K562 (cell line): ENCODE results near the gene MT4. TPM values are rescaled to one million over a fixed set of nuclear protein-coding genes. Genes with fewer than 3 reads are reported as not detected.

ENCODE experiments used
- ATAC-seq: fragments of 200-7000 bp; cut with Tn5 transposase; 3 replicates; pipeline ENCODE4 v1.9.1; 2020; ENCODE audit warnings: moderate library complexity
- BruUV-seq: library from RNA; stranded (reverse); fragments of 400-500 nt; replicated peaks from 2 replicates; lab custom pipeline; 2021; lab: Mats Ljungman, UMichigan
- CTCF ChIA-PET: fragments of 300-600 bp; formaldehyde crosslinking; extraction: SDS; loops from one replicate; lab custom pipeline; 2021; ENCODE audit warnings: low intra/inter-chr PET ratio; lab: Yijun Ruan, JAX
- POLR2A ChIA-PET: fragments of 300-600, 350-650 bp; sonication (Branson Sonifier 250); formaldehyde crosslinking; extraction: SDS; loops from one replicate; lab custom pipeline; 2021; ENCODE audit warnings: antibody characterized with exemption, inconsistent platforms; lab: Yijun Ruan, JAX
- DNase-seq, 4 experiments: peaks; one replicate each; pipeline versions ENCODE4 v3.0.0 to v3.0.0-alpha.2; 2011 to 2018; ENCODE audit warnings: low spot score in 3 of 4, mixed read lengths in 3 of 4; ENCODE audit errors: extremely low read depth in 1 of 4
- FAIRE-seq: peaks from 2 replicates; lab custom pipeline; 2011; peaks lifted over from hg19 to GRCh38; lab: Jason Lieb, UNC
- H2AFZ ChIP-seq: 2 replicates; pipeline ENCODE4 v1.6.0; 2011; ENCODE audit warnings: low read depth, low read length, control low read depth, inconsistent platforms
- H3K27ac ChIP-seq: fragments of 200-600 bp; 3 replicates; pipeline ENCODE4 v1.8.0; 2011; ENCODE audit warnings: low read depth, mild to moderate bottlenecking, control low read depth, inconsistent platforms, low read length, moderate library complexity, mixed read lengths; ENCODE audit errors: extremely low read depth
- H3K27me3 ChIP-seq, 2 experiments: fragments of 300-600 bp in 1 of 2; 2 replicates in 1 of 2; 3 replicates in 1 of 2; pipeline versions ENCODE4 v1.6.0 to v1.8.0; 2011; ENCODE audit warnings: inconsistent platforms in 2 of 2, low read length in 2 of 2, mild to moderate bottlenecking in 1 of 2, mixed read lengths in 1 of 2, moderate library complexity in 1 of 2; ENCODE audit not compliant: control insufficient read depth in 2 of 2, insufficient read depth in 2 of 2
- H3K36me3 ChIP-seq: fragments of 300-600 bp; 3 replicates; pipeline ENCODE4 v1.8.0; 2011; ENCODE audit warnings: mild to moderate bottlenecking, low read length, inconsistent platforms; ENCODE audit not compliant: control insufficient read depth, insufficient read depth
- H3K4me1 ChIP-seq, 2 experiments: fragments of 200-600 bp in 1 of 2; replicated peaks in 1 of 2; 2 replicates in 1 of 2; 3 replicates in 1 of 2; pipeline versions ENCODE4 v1.5.1 to v1.8.0; 2011; ENCODE audit warnings: inconsistent platforms in 2 of 2, low read length in 2 of 2, mild to moderate bottlenecking in 1 of 2, mixed read lengths in 1 of 2, moderate library complexity in 1 of 2; ENCODE audit not compliant: control insufficient read depth in 2 of 2, insufficient read depth in 2 of 2
- H3K4me2 ChIP-seq: 2 replicates; pipeline ENCODE4 v1.6.1; 2011; ENCODE audit warnings: low read length, control low read depth, inconsistent platforms, mixed read lengths; ENCODE audit not compliant: insufficient read depth
- H3K4me3 ChIP-seq: fragments of 200-600 bp; sonication (generic), shearing (Covaris generic); 2 replicates; pipeline ENCODE4 v1.5.1; 2016; ENCODE audit warnings: control low read depth, inconsistent platforms
- H3K79me2 ChIP-seq: fragments of 200-600 bp; 3 replicates; pipeline ENCODE4 v1.8.0; 2011; ENCODE audit warnings: low read length, inconsistent platforms; ENCODE audit not compliant: control insufficient read depth, insufficient read depth
- H3K9ac ChIP-seq, 2 experiments: 2 replicates each; pipeline versions ENCODE4 v1.6.0 to v1.6.1; 2011; ENCODE audit warnings: low read depth in 2 of 2, low read length in 2 of 2, control low read depth in 1 of 2, inconsistent platforms in 1 of 2, mild to moderate bottlenecking in 1 of 2, mixed read lengths in 1 of 2; ENCODE audit not compliant: insufficient read depth in 1 of 2
- H3K9me1 ChIP-seq: one replicate; pipeline ENCODE4 v1.6.0; 2011; ENCODE audit warnings: inconsistent platforms, mild to moderate bottlenecking, low read length, moderate library complexity; ENCODE audit not compliant: control insufficient read depth, insufficient read depth
- H3K9me3 ChIP-seq: replicated peaks from 2 replicates; pipeline ENCODE4 v1.5.1; 2011; ENCODE audit warnings: low read depth, low read length, inconsistent platforms; ENCODE audit not compliant: control insufficient read depth, insufficient read depth
- H4K20me1 ChIP-seq: replicated peaks from 2 replicates; pipeline ENCODE4 v1.6.1; 2011; ENCODE audit warnings: low read length, inconsistent platforms, mixed read lengths; ENCODE audit not compliant: control insufficient read depth, insufficient read depth
- ATF7 ChIP-seq: fragments of 450-650 bp; IDR thresholded peaks from 2 replicates; pipeline ENCODE4 v1.7.1; 2014; ENCODE audit warnings: mild to moderate bottlenecking, moderate library complexity
- CBFB ChIP-seq: sonication (generic); formaldehyde crosslinking; IDR thresholded peaks from 2 replicates; pipeline ENCODE4 v1.4.0; 2020; ENCODE audit warnings: mild to moderate bottlenecking, missing genetic modification reagents
- ETV1 ChIP-seq: fragments of 450-650 bp; conservative IDR thresholded peaks from 2 replicates; pipeline ENCODE4 v1.6.1; 2016; ENCODE audit warnings: missing genetic modification characterization, control low read depth, low read depth, missing compliant biosample characterization
- HDGF ChIP-seq: fragments of 450-650 bp; IDR thresholded peaks from 2 replicates; pipeline ENCODE4 v1.6.1; 2016
- HLTF ChIP-seq: fragments of 450-650 bp; IDR thresholded peaks from 2 replicates; pipeline ENCODE4 v1.6.1; 2016
- KAT7 ChIP-seq: sonication (generic); formaldehyde crosslinking; IDR thresholded peaks from 2 replicates; pipeline ENCODE4 v1.8.0; 2022; ENCODE audit warnings: missing genetic modification reagents, mild to moderate bottlenecking, borderline replicate concordance
- KHSRP ChIP-seq: fragments of 450-650 bp; IDR thresholded peaks from 2 replicates; pipeline ENCODE4 v1.6.1; 2017
- L3MBTL2 ChIP-seq: fragments of 450-650 bp; IDR thresholded peaks from 2 replicates; pipeline ENCODE4 v1.6.1; 2016; ENCODE audit warnings: mild to moderate bottlenecking, moderate library complexity
- MXD1 ChIP-seq: fragments of 250-450 bp; sonication (Bioruptor Pico); IDR thresholded peaks from 2 replicates; pipeline ENCODE4 v1.8.0; 2021; ENCODE audit warnings: borderline replicate concordance, mild to moderate bottlenecking, moderate library complexity; ENCODE audit not compliant: poor library complexity, severe bottlenecking
- NFYB ChIP-seq: IDR thresholded peaks from 2 replicates; pipeline ENCODE4 v1.6.1; 2011; ENCODE audit warnings: mild to moderate bottlenecking, moderate library complexity; ENCODE audit not compliant: insufficient read length; ENCODE audit errors: extremely low read depth
- POLR2AphosphoS2 ChIP-seq: IDR thresholded peaks from 2 replicates; pipeline ENCODE4 v1.6.1; 2012; ENCODE audit warnings: low read length, improper control_type of control experiment
- RBBP5 ChIP-seq: fragments of 200-600 bp; sonication (generic); IDR thresholded peaks from 2 replicates; pipeline ENCODE4 v1.6.1; 2012; ENCODE audit warnings: borderline replicate concordance, mild to moderate bottlenecking, low read length, control low read depth, inconsistent platforms; ENCODE audit not compliant: insufficient read depth, poor library complexity, severe bottlenecking
- SREBF1 ChIP-seq: fragments of 150-350 bp; IDR thresholded peaks from 2 replicates; pipeline ENCODE4 v1.6.1; 2014; ENCODE audit warnings: antibody characterized with exemption, low read depth, low read length, borderline replicate concordance
- ZBTB17 ChIP-seq: fragments of 450-650 bp; formaldehyde crosslinking; IDR thresholded peaks from 2 replicates; pipeline ENCODE4 v1.4.0; 2020; ENCODE audit warnings: mild to moderate bottlenecking
- ZC3H11A ChIP-seq: IDR thresholded peaks from 2 replicates; pipeline ENCODE4 v1.6.1; 2012; ENCODE audit warnings: low read depth, low read length, improper control_type of control experiment
- ZNF184 ChIP-seq: sonication (generic); formaldehyde crosslinking; IDR thresholded peaks from 2 replicates; pipeline ENCODE4 v1.5.0; 2020; ENCODE audit warnings: missing genetic modification reagents
- ZNF232 ChIP-seq: sonication (generic); formaldehyde crosslinking; IDR thresholded peaks from 2 replicates; pipeline ENCODE4 v1.8.0; 2022; ENCODE audit warnings: mild to moderate bottlenecking, missing genetic modification reagents
- ZNF780A ChIP-seq: fragments of 250-450 bp; sonication (Bioruptor Pico); IDR thresholded peaks from 2 replicates; pipeline ENCODE4 v1.5.0; 2021; ENCODE audit warnings: mild to moderate bottlenecking
- WGBS: fragments of 100-300 bp; shearing (Covaris generic); methylation state at CpG from one replicate; pipeline ENCODE4 v1.1.6; 2016; ENCODE audit warnings: low coverage, mixed read lengths; ENCODE audit not compliant: insufficient coverage; ENCODE audit errors: missing lambda C conversion rate; 5-methylcytosine and 5-hydroxymethylcytosine counted together
- in situ Hi-C: fragments of 300-500 bp; cut with MboI; formaldehyde crosslinking; loops from 4 replicates; pipeline ENCODE4 v1.15.0; 2018; ENCODE audit warnings: inconsistent platforms, mixed read lengths
- intact Hi-C: fragments of 100-400 bp; cut with micrococcal nuclease; formaldehyde crosslinking; loops from 2 replicates; pipeline ENCODE4 v1.14.2; 2022
- polyA plus RNA-seq, 8 experiments: library from polyadenylated mRNA; depleted of rRNA in 4 of 8; stranded (reverse) in 5 of 8; unstranded in 3 of 8; fragments of >200 nt; fragmentation: Nextera tagmentation in 2 of 8; fragmentation: Illumina TruSeq in 1 of 8; extraction: Ambion mirVana in 2 of 8; extraction: Trizol in 1 of 8; gene quantifications; 2 replicates each; pipeline versions ENCODE4 v1.2.1 to v1.2.3, GENCODE V29; 2011 to 2014; ENCODE audit warnings: inconsistent platforms in 1 of 8, missing spikeins in 1 of 8
- total RNA-seq, 7 experiments: library from RNA; depleted of rRNA in 6 of 7; stranded (reverse); fragments of >200 nt in 6 of 7; fragmentation: Illumina TruSeq in 2 of 7; extraction: Trizol in 2 of 7; gene quantifications; 2 replicates each; pipeline versions ENCODE4 v1.2.1 to v1.2.3, GENCODE V29; 2011 to 2021; ENCODE audit warnings: low replicate concordance in 1 of 7
- TF ChIP-seq, protein P1 (sequence below): fragments of 250-450 bp; sonication (Bioruptor Pico); IDR thresholded peaks from 2 replicates; pipeline ENCODE4 v1.8.0; 2022; ENCODE audit warnings: moderate library complexity, mild to moderate bottlenecking, inconsistent platforms
- TF ChIP-seq, protein P2 (sequence below): fragments of 450-650 bp; IDR thresholded peaks from 2 replicates; pipeline ENCODE4 v1.6.1; 2016; ENCODE audit warnings: mild to moderate bottlenecking
- TF ChIP-seq, protein P3 (sequence below): fragments of 450-650 bp; IDR thresholded peaks from 2 replicates; pipeline ENCODE4 v1.6.1; 2016; ENCODE audit warnings: antibody characterized with exemption

Gene MT4
- total and polyA plus RNA-seq, 9 of the 15 experiments (the other 6 are each of a cell fraction or from before 2014, with no cell fraction given) = not detected

DNA sequence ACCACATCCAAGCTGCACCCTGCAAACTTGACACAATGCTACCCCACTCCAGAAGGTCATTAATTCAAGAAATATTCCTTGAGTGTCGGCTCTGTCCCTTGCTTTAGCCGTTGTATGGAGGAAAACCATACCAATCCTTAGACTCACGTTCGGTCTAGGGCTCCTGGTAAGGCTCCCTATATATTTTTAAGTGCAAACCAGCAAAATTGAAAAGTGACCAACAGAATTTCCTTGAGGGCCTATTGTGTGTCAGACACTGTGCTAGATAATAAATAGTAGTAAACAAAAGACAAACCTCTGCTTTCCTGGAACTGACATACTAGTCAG lies 44.7 kb upstream of the MT4 start:
- ChIA-PET CTCF (no interaction called here), POLR2A (no interaction called here)
- no peak for ATAC-seq
- TF ChIP-seq ZNF184 (CRISPR knock-in tag) (no peak), ZC3H11A (no peak), ATF7 (no peak), SREBF1 (no peak), MXD1 (CRISPR knock-in tag) (no peak), CBFB (CRISPR knock-in tag) (0 out of 2 replicates have a peak, but pooled peaks have one; percentile 3), ETV1 (tag) (no peak), ZNF232 (CRISPR knock-in tag) (no peak), NFYB (no peak), ZBTB17 (CRISPR knock-in tag) (no peak), HDGF (no peak), ZNF780A (CRISPR knock-in tag) (no peak), RBBP5 (no peak), POLR2AphosphoS2 (no peak), KAT7 (CRISPR knock-in tag) (no peak), HLTF (no peak), L3MBTL2 (0 out of 2 replicates have a peak, but pooled peaks have one; percentile 17), KHSRP (no peak)
- TF ChIP-seq, protein P1, sequence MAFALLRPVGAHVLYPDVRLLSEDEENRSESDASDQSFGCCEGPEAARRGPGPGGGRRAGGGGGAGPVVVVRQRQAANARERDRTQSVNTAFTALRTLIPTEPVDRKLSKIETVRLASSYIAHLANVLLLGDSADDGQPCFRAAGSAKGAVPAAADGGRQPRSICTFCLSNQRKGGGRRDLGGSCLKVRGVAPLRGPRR (CRISPR knock-in tag) = no peak
- TF ChIP-seq, protein P2, sequence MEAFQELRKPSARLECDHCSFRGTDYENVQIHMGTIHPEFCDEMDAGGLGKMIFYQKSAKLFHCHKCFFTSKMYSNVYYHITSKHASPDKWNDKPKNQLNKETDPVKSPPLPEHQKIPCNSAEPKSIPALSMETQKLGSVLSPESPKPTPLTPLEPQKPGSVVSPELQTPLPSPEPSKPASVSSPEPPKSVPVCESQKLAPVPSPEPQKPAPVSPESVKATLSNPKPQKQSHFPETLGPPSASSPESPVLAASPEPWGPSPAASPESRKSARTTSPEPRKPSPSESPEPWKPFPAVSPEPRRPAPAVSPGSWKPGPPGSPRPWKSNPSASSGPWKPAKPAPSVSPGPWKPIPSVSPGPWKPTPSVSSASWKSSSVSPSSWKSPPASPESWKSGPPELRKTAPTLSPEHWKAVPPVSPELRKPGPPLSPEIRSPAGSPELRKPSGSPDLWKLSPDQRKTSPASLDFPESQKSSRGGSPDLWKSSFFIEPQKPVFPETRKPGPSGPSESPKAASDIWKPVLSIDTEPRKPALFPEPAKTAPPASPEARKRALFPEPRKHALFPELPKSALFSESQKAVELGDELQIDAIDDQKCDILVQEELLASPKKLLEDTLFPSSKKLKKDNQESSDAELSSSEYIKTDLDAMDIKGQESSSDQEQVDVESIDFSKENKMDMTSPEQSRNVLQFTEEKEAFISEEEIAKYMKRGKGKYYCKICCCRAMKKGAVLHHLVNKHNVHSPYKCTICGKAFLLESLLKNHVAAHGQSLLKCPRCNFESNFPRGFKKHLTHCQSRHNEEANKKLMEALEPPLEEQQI = no peak
- TF ChIP-seq, protein P3, sequence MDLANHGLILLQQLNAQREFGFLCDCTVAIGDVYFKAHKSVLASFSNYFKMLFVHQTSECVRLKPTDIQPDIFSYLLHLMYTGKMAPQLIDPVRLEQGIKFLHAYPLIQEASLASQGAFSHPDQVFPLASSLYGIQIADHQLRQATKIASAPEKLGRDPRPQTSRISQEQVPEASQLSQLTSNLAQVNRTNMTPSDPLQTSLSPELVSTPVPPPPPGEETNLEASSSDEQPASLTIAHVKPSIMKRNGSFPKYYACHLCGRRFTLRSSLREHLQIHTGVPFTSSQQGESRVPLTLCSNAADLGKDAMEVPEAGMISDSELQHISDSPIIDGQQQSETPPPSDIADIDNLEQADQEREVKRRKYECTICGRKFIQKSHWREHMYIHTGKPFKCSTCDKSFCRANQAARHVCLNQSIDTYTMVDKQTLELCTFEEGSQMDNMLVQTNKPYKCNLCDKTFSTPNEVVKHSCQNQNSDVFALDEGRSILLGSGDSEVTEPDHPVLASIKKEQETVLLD = no peak

More for the DNA sequence above, 44.7 kb upstream of the MT4 start:
- Histone ChIP-seq H3K4me2 (peak overlapping the region; percentile 90), H3K4me3 (peak overlapping the region; percentile 91), H3K79me2 (no peaks in the 10 kb centered on the region), H3K9ac (peak overlapping the region; percentile 15 to 54; a peak in 3 of 4 replicates), H3K9me1 (no peaks in the 10 kb centered on the region), H2AFZ (peak overlapping the region; percentile 99), H3K27ac (peak overlapping the region; percentile 62), H4K20me1 (no peaks in the 10 kb centered on the region), H3K27me3 (peaks cover 0 to 4% of the 10 kb centered on the region in 2 experiments; a peak in 2 of 5 replicates), H3K9me3 (no peaks in the 10 kb centered on the region), H3K4me1 (peaks cover 10 to 13% of the 10 kb centered on the region in 2 experiments), H3K36me3 (no peaks in the 10 kb centered on the region)
- FAIRE-seq (no peak), DNase-seq (no peak)
- in situ Hi-C loops (no loop called here), intact Hi-C loops (no loop called here)
- WGBS = 22% methylated on average over 4 of the region's 4 CpGs
- TSS peak; percentile 35 for BruUV-seq
